Endothelial cell of umbilical vein (primary cell): Measurements from ENCODE around the gene SERPINB13. TPM values are rescaled to one million over a fixed set of nuclear protein-coding genes. Genes with fewer than 3 reads are reported as not detected.

Experiments used
- BruUV-seq: library from RNA; stranded (reverse); fragments of 400-500 nt; replicated peaks from 2 replicates; lab custom pipeline; 2021; lab: Mats Ljungman, UMichigan
- CTCF ChIA-PET: fragments of 300-600, 350-600 bp; sonication (Branson Sonifier 250); formaldehyde crosslinking; loops from one replicate; lab custom pipeline; 2021; ENCODE audit warnings: antibody characterized with exemption, inconsistent platforms; lab: Charles Lee
- POLR2A ChIA-PET: fragments of 300-600, 350-600 bp; sonication (Branson Sonifier 250); formaldehyde crosslinking; loops from one replicate; lab custom pipeline; 2021; ENCODE audit warnings: antibody characterized with exemption, inconsistent platforms; lab: Charles Lee
- DNase-seq: peaks from one replicate; pipeline ENCODE4 v3.0.0-alpha.2; 2011; ENCODE audit warnings: low read depth, low spot score
- FAIRE-seq: peaks from 2 replicates; lab custom pipeline; 2011; peaks lifted over from hg19 to GRCh38; lab: Jason Lieb, UNC
- H2AFZ ChIP-seq: 2 replicates; pipeline ENCODE4 v1.6.0; 2012; ENCODE audit warnings: low read depth, low read length, control low read depth, inconsistent platforms
- H3K27ac ChIP-seq: 2 replicates; pipeline ENCODE4 v1.5.1; 2011; ENCODE audit warnings: low read depth, mild to moderate bottlenecking, control low read depth, low read length, moderate library complexity; ENCODE audit not compliant: insufficient read depth
- H3K27me3 ChIP-seq, 2 experiments: 2 replicates each; pipeline versions ENCODE4 v1.6.0 to v1.6.1; 2011; ENCODE audit warnings: low read length in 2 of 2, mixed read lengths in 1 of 2; ENCODE audit not compliant: control insufficient read depth in 2 of 2, insufficient read depth in 2 of 2
- H3K36me3 ChIP-seq, 2 experiments: 2 replicates in 1 of 2; 3 replicates in 1 of 2; pipeline ENCODE4 v1.5.1; 2011; ENCODE audit warnings: low read length in 2 of 2, mild to moderate bottlenecking in 1 of 2, moderate library complexity in 1 of 2; ENCODE audit not compliant: control insufficient read depth in 2 of 2, insufficient read depth in 2 of 2; ENCODE audit errors: extremely low read depth in 1 of 2
- H3K4me1 ChIP-seq: 3 replicates; pipeline ENCODE4 v1.5.1; 2011; ENCODE audit warnings: mild to moderate bottlenecking, low read length; ENCODE audit not compliant: control insufficient read depth, insufficient read depth; ENCODE audit errors: extremely low read depth
- H3K4me2 ChIP-seq: 2 replicates; pipeline ENCODE4 v1.6.1; 2011; ENCODE audit warnings: low read length, control low read depth, mixed read lengths; ENCODE audit not compliant: insufficient read depth
- H3K4me3 ChIP-seq, 3 experiments: fragments of 200-600 bp in 1 of 3; sonication (generic), shearing (Covaris generic) in 1 of 3; replicated peaks in 1 of 3; 2 replicates each; pipeline ENCODE4 v1.5.1; 2011 to 2016; ENCODE audit warnings: control low read depth in 3 of 3, low read length in 3 of 3, mild to moderate bottlenecking in 2 of 3, inconsistent platforms in 1 of 3, low read depth in 1 of 3, moderate library complexity in 1 of 3; ENCODE audit not compliant: insufficient read depth in 1 of 3
- H3K79me2 ChIP-seq: 2 replicates; pipeline ENCODE4 v1.6.0; 2012; ENCODE audit warnings: low read length, inconsistent platforms; ENCODE audit not compliant: control insufficient read depth, insufficient read depth
- H3K9ac ChIP-seq: replicated peaks from 2 replicates; pipeline ENCODE3; 2011; ENCODE audit warnings: low read length, control low read depth; ENCODE audit not compliant: insufficient read depth; ENCODE audit errors: extremely low read depth
- H3K9me1 ChIP-seq: replicated peaks from 3 replicates; pipeline ENCODE4 v1.6.0; 2011; ENCODE audit warnings: mild to moderate bottlenecking, low read length; ENCODE audit not compliant: control insufficient read depth, insufficient read depth; ENCODE audit errors: extremely low read depth
- H3K9me3 ChIP-seq: replicated peaks from 2 replicates; pipeline ENCODE4 v1.5.1; 2012; ENCODE audit warnings: low read length, inconsistent platforms; ENCODE audit not compliant: control insufficient read depth, insufficient read depth
- H4K20me1 ChIP-seq: replicated peaks from 2 replicates; pipeline ENCODE3; 2011; ENCODE audit warnings: mild to moderate bottlenecking, low read length; ENCODE audit not compliant: control insufficient read depth, insufficient read depth; ENCODE audit errors: extremely low read depth
- EZH2 ChIP-seq: IDR thresholded peaks from 2 replicates; pipeline ENCODE4 v1.6.1; 2012; ENCODE audit warnings: borderline replicate concordance, low read depth, mild to moderate bottlenecking, moderate library complexity, low read length, inconsistent platforms; ENCODE audit not compliant: severe bottlenecking
- FOS ChIP-seq: IDR thresholded peaks from 2 replicates; pipeline ENCODE4 v1.6.1; 2011; ENCODE audit warnings: mild to moderate bottlenecking, low read length, moderate library complexity, borderline replicate concordance; ENCODE audit not compliant: insufficient read depth
- GATA2 ChIP-seq: IDR thresholded peaks from 2 replicates; pipeline ENCODE4 v1.7.0; 2011; ENCODE audit warnings: low read depth, mild to moderate bottlenecking, moderate library complexity, mixed read lengths, low read length; ENCODE audit not compliant: insufficient read length, insufficient read depth
- JUN ChIP-seq: IDR thresholded peaks from 2 replicates; pipeline ENCODE4 v1.6.1; 2011; ENCODE audit warnings: borderline replicate concordance, low read depth; ENCODE audit not compliant: insufficient read length, insufficient read depth
- MAX ChIP-seq: IDR thresholded peaks from 2 replicates; pipeline ENCODE4 v1.6.1; 2011; ENCODE audit not compliant: insufficient read depth, insufficient read length
- MYC ChIP-seq: IDR thresholded peaks from one replicate; pipeline ENCODE4 v1.6.1; 2011; ENCODE audit warnings: mild to moderate bottlenecking, low read depth, low read length
- POLR2A ChIP-seq: IDR thresholded peaks from 2 replicates; pipeline ENCODE4 v1.6.1; 2012; ENCODE audit warnings: low read depth, mild to moderate bottlenecking, control low read depth, low read length
- POLR2AphosphoS5 ChIP-seq: IDR thresholded peaks from 2 replicates; pipeline ENCODE4 v1.6.1; 2012; ENCODE audit warnings: low read depth, mild to moderate bottlenecking, control low read depth, low read length, moderate library complexity; ENCODE audit not compliant: insufficient read depth
- dilution Hi-C: fragments of 300-500 bp; cut with MboI; formaldehyde crosslinking; loops from one replicate; pipeline ENCODE4 v1.15.0; 2019; ENCODE audit warnings: low sequenced_read_pairs; ENCODE audit not compliant: extremely low pct_ligation_motif_present
- intact Hi-C: fragments of 100-400 bp; cut with micrococcal nuclease; formaldehyde crosslinking; loops from one replicate; pipeline ENCODE4 v1.10.0; 2022
- polyA plus RNA-seq, 4 experiments: library from polyadenylated mRNA; depleted of rRNA in 3 of 4; stranded (reverse) in 3 of 4; unstranded in 1 of 4; fragments of >200 nt; gene quantifications; 2 replicates each; pipeline versions ENCODE4 v1.2.1 to v1.2.3, GENCODE V29; 2011 to 2012; ENCODE audit warnings: missing spikeins in 1 of 4
- total RNA-seq: library from RNA; stranded (reverse); gene quantifications from 2 replicates; pipeline ENCODE4 v1.2.3, GENCODE V29; 2021
- TF ChIP-seq, protein P1 (sequence below), 2 donors: IDR thresholded peaks; 1 replicate in 1 of 2; 2 replicates in 1 of 2; pipeline ENCODE4 v1.5.1; 2011; ENCODE audit warnings: low read length in 2 of 2, mild to moderate bottlenecking in 2 of 2, moderate library complexity in 2 of 2, control low read depth in 1 of 2, inconsistent platforms in 1 of 2, low read depth in 1 of 2; ENCODE audit not compliant: insufficient read depth in 1 of 2; ENCODE audit errors: extremely low read depth in 1 of 2

Gene SERPINB13
- total and polyA plus RNA-seq, 2 donors (not counting 3 experiments of a cell fraction or from before 2014, with no cell fraction given), result not detected

DNA sequence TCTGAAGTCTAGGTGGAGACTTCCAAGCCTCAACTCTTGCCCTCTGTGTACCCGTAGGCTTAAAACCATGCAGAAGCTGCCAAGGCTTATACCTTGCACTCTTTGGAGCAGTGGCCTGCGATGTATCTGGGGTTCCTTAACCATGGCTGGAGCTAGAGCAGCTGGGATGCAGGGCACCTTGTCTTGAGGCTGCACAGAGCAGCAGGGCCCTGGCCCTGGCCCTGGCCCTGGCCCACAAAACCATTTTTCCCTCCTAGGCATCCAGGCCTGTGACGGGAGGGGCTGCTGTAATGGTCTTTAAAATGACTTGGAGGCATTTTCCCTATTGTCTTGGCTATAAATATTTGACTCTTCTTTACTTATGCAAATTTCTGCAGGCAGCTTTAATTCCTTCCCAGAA is 37.7 kb downstream of the SERPINB13 start:
- no peaks in the 10 kb centered on the region for H4K20me1 ChIP-seq
- no TSS peak for BruUV-seq
- no peak overlapping the region for H3K4me2 ChIP-seq
- H3K4me1 ChIP-seq, result no peaks in the 10 kb centered on the region
- H2AFZ ChIP-seq, result no peak overlapping the region
- ChIA-PET POLR2A (no interaction called here), CTCF (no interaction called here)
- no peak overlapping the region for H3K9ac ChIP-seq
- intact Hi-C loops (no loop called here), dilution Hi-C loops (no loop called here)
- H3K4me3 ChIP-seq, result no peak overlapping the region
- DNase-seq (no peak), FAIRE-seq (no peak)
- no peak overlapping the region for H3K27ac ChIP-seq
- no peaks in the 10 kb centered on the region for H3K9me3 ChIP-seq
- H3K9me1 ChIP-seq, result no peaks in the 10 kb centered on the region
- no peaks in the 10 kb centered on the region for H3K79me2 ChIP-seq
- TF ChIP-seq, protein P1, sequence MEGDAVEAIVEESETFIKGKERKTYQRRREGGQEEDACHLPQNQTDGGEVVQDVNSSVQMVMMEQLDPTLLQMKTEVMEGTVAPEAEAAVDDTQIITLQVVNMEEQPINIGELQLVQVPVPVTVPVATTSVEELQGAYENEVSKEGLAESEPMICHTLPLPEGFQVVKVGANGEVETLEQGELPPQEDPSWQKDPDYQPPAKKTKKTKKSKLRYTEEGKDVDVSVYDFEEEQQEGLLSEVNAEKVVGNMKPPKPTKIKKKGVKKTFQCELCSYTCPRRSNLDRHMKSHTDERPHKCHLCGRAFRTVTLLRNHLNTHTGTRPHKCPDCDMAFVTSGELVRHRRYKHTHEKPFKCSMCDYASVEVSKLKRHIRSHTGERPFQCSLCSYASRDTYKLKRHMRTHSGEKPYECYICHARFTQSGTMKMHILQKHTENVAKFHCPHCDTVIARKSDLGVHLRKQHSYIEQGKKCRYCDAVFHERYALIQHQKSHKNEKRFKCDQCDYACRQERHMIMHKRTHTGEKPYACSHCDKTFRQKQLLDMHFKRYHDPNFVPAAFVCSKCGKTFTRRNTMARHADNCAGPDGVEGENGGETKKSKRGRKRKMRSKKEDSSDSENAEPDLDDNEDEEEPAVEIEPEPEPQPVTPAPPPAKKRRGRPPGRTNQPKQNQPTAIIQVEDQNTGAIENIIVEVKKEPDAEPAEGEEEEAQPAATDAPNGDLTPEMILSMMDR (IDR thresholded peaks at IDR 0.05; ENCODE audit: extremely low read depth in 1 of 2, insufficient read depth in 1 of 2, low read depth in 1 of 2, low read length in 2 of 2), result no peak
- TF ChIP-seq FOS (no peak), GATA2 (no peak), MYC (no peak), JUN (no peak), MAX (no peak)
- no peaks in the 10 kb centered on the region for H3K36me3 ChIP-seq
- no peaks in the 10 kb centered on the region for H3K27me3 ChIP-seq

- FAIRE-seq (no peak), DNase-seq (no peak)
- Histone ChIP-seq H3K79me2 (no peaks in the 10 kb centered on the region), H4K20me1 (no peaks in the 10 kb centered on the region), H3K4me1 (no peaks in the 10 kb centered on the region), H3K27me3 (no peaks in the 10 kb centered on the region), H2AFZ (no peak overlapping the region), H3K9me1 (no peaks in the 10 kb centered on the region), H3K4me3 (no peak overlapping the region), H3K9ac (no peak overlapping the region), H3K27ac (no peak overlapping the region), H3K4me2 (no peak overlapping the region), H3K9me3 (no peaks in the 10 kb centered on the region), H3K36me3 (no peaks in the 10 kb centered on the region)
- ChIA-PET POLR2A (no interaction called here), CTCF (no interaction called here)
- dilution Hi-C loops (no loop called here), intact Hi-C loops (no loop called here)
- no TSS peak for BruUV-seq
- no peak for TF ChIP-seq GATA2
- no peak for TF ChIP-seq POLR2A
- TF ChIP-seq FOS, result no peak
- no peak for TF ChIP-seq MYC
- no peak for TF ChIP-seq JUN
- TF ChIP-seq EZH2, result no peak
- no peak for TF ChIP-seq MAX
- TF ChIP-seq POLR2AphosphoS5, result no peak
- TF ChIP-seq, protein P1 (IDR thresholded peaks at IDR 0.05; ENCODE audit: extremely low read depth in 1 of 2, insufficient read depth in 1 of 2, low read depth in 1 of 2, low read length in 2 of 2), result no peak
These were observed 39.3 kb downstream of the SERPINB13 start for GRCh38 chr18:63626431-63626830.
